CD4-positive, alpha-beta T cell treated with Interleukin-15 for 4 hours (primary cell): ENCODE measurements around the gene GRIK2.

ENCODE experiments used
- DNase-seq: peaks from one replicate; pipeline ENCODE4 v3.0.0-alpha.2; 2020; ENCODE audit warnings: low spot score

GRIK2 gene

DNA sequence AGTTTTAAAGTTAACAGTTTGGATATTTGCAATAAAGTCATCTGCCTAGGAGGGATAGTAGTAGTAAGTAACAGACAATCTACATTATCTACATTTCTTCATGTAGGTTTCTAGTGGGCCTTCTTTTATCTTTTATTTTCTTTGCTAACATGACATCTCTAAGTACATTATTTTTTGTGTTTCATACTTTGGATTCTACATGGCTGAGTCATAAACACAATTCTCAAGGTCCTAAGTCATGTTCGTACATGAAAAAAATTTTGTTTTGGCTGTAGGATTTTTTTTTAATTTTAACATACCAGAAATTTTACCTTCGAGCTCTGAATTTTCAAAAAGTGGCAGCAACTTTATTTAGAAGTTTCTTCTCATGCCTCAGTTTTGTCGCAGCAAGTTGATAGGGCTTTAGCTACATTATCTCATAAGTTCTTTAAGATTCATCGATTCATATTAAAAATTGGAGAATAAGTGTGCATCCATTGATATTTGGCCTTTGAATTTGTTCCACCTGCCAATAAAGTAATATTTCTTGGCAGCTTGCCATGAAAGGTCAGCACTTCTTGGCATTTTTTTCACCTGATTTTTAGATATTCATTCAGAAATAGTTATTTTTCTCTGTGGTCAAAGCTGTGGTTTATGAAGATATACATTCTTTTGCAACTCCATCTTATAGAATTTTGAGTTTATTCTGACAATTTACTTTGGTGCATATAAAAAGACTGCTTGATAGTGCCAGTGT, 146.2 kb downstream of the GRIK2 start:
- no peak for DNase-seq

DNA sequence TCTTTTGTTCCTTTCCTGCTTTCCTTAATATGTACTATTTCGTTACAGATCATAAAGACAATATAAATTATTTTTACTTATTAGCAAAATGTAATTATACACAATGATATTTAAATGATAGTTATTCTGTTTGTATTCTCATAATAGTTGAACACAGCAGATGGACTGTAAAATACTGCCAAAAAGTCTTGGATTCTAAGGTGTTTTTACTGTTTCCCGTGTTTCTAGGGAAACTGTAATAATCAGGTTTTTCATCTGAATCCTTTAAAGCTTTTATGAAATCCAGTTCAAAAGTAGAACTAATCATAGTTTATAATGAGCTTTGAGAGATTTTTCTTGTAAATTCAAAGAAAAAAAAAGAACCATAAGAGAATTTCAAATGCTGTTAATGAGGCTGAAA, 148.4 kb downstream of the GRIK2 start:
- no peak for DNase-seq

DNA sequence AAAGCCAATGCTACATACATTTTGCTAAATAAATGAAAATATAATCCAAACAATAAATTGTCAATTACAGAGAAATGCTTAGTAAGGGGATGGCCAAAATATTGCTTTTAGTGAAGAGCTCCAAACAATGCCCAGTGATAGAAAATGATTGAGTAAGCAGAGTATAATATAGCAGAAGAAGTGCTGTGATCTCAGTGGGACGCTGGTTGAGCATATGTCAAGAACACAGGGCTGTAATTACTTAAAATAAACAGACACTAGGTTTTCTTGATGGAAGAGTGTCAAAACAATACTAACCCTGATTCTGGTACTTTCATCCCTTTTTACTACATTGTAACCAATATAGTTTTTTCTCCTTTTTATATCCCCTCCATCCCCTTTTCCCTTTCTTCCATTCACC, 150.3 kb downstream of the GRIK2 start:
- no peak for DNase-seq

DNA sequence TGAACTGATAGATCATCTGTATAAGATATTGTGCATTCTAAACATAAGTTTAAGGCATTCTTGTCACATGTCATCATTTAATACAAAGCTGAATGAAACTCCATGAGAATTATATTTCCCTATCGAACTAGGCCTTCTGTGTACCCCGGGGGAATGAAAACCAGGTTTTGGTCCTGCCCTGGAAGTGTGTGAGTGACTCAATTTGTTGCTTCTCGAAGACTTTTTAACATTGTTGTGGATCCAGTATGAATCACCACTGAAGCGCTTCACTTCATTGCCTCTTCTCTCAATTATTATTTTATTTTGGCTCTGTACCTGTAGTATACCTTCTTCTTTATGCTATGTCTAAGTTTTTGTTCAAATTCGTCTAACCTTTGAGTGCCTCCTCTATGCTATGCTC, 150.8 kb downstream of the GRIK2 start:
- DNase-seq = no peak

DNA sequence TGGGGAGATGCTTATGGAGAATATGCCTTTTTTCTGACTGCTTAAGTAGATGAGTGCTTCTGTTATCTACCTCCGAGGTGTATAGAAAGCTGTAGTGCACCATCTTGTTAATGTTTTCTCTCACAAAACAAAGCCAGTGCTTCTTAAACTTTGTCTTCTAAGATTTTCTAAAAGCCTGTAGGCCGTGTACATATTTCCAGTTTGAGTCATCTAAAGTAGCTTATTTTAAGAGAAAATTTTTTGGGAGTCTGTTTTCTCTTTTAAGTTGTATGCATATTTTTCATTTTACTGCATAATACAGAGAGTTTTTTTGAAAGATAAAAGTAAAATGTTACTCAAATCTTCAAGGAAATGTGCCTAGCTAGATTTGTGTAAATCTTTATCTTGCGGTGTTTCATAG, 151.7 kb downstream of the GRIK2 start:
- DNase-seq = no peak

DNA sequence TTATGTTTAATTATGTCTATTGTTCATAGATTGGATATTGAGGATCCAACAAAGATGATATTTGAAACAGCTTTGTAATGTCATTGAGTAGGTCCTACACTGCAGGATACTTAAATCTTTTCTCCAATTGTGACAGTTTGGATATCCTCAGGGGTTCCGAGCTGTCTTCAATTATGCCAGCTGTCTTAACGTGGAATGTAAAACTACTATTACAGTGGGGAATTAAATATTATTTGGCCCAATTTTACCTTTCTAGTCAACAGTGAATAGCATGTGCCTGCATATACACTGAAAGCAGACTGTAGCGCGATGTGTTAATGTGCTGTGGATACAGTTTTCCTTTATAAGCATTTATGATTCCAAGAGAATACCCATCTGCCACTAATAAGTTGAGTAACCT, 156.9 kb downstream of the GRIK2 start:
- no peak for DNase-seq

DNA sequence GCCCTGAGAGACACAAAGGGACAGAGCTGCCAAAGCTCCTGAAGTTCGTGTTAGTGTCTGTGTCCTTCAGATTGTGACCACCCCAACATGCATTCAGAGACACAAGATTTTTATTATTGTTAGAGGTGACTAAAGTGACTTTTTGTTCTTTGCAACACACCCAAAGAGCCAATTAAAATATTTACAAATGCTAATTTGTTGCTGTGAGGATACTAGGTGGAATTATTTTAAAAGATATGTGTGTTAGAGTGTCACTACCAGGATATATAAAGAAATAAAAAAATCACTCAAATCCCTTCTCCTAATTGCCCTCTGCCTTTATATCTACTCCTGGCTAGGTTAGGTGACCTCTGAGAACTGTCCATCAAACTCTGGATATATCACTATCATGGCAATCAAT, 160.7 kb downstream of the GRIK2 start:
- DNase-seq = no peak

DNA sequence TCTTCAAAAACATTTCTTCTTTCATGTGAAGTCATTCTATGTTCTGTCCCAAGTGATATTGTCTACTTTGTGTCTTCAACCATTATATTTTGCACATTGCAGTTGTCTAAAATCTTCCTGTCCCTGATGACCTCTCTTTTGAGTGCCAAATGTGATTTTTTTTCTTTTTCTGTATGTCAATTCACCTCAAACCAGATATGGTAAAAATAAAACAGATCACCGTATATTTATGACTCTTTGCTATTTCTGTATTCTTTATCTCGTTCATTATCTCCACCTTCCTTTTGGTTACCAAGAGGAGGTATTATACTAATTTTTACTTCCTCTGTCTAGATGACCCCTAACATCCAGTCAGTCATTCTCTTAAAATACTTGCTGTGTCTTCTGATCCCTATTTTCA, 165.2 kb downstream of the GRIK2 start:
- DNase-seq = no peak

DNA sequence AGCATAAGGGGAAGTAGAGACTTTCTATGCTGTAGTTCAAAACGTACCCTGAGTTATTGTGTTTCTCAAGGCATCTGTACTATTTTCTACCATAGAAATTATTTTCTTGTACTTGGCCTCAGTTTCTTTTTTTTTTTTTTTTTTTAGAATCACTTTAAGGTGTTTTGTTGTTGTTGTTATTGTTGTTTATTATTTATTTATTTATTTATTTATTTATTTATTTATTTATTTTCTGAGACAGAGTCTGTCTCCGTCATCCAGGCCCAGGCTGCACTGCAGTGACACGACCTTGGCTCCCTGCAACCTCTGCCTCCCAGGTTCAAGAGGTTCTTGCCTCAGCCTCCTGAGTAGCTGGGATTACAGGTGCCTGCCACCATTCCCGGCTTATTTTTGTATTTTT, 179.1 kb downstream of the GRIK2 start:
- DNase-seq = no peak

DNA sequence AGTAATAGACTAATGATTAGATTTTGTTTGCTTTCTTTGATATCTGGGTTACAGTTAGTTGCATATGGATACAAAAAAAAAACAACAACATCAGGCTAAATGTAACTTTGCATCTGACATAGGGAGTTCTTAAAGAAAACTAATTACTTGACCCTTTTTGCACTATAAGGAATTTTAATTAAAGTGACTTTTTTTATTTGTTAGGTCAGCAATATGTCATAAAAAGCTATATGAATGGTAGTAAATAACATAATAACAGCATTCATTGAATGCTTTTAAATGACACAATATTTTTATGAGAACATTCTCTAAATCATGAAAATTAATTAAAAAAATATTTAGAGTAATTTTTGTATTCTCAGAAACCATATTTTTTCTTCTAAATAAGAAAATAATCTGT, 183.6 kb downstream of the GRIK2 start:
- DNase-seq = no peak

DNA sequence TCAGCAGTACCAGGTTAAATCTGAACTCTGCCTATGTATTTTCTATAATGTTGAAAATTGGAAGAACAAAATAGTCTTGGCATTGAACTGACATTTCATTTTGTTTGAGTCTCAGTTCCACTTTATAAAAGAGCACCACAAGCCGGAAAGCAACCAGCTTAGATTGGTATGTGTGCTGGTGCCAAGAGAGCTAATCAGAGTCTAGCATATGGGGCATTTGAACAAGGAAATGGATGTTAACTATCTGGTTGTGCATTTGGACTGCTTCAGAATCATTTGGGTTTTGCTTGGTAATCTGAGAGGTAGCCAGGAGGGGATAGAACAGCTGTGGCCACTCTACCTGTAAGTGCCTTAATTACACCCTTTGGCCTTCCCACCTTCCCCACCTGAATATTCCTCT, 184.8 kb downstream of the GRIK2 start:
- no peak for DNase-seq

DNA sequence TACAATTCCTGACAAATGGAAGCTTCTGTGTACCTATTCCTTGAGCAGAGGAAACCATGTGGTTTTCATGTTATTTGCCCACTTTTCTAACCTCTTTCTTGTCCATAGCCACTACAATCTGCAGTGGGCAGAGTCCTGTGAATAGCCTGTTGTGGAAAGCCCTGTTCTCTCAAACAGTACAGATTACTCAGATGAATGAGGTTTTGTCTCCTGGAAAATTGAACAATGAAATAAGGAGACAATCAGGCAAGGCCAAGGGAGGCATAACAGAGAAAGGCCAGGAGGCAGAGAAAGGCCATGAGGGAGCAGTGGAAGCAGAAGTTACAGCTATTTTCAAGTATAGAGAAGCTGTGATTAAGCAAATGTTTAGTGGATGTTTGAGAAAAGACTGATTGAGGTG, 189.3 kb downstream of the GRIK2 start:
- DNase-seq = no peak

DNA sequence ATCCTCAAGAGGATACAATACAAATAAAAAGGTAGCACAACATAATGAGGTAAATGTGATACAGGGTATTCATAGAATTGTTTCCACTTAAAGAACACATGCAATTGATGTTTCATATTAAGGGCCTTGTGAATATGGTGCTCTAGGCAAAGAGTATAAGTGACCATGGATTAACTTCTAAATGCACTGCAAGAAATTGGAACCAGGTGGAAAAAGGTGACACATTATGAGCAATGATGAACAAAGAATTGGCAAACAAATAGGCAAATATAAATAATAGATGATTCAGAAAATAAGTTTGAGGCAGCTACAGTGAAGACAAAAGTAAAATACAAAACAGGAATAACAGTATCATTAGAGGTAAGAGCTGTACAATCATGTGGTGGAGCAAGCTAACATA, 192.0 kb downstream of the GRIK2 start:
- no peak for DNase-seq

DNA sequence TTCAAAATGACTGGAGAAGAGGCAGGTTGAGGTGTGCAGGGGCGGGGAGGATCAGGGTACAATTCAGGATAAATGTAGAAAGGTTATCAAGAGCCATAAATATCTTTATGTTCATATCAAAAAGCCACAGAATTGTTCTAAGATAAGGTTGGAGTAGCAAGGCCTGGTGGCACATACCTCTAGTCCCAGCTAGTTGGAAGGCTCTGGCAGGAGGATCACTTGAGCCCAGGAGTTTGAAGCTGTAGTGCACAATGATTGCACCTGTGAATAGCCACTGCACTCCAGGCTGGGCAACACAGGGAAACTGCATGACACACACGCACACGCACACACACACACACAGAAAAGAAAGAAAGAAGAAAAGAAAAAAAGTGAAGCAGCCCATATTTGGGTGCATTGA, 194.8 kb downstream of the GRIK2 start:
- no peak for DNase-seq

DNA sequence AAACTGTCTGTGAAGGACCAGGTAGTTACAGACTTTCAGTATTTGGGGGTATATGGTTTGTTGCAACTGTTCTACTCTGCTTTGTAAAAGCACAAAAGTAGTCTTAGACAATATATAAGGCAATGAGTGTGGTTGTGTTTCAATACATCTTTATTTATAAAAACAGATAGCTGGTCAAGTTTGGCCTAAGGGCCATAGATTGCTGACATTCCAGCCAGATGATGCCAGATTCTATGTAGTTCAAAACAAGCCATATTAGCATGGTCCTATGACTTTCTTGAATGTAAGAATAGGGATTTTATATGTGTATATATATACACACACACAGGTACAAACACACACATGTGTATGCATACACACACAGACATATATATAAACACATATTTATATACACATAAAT, 201.8 kb downstream of the GRIK2 start:
- DNase-seq = no peak

DNA sequence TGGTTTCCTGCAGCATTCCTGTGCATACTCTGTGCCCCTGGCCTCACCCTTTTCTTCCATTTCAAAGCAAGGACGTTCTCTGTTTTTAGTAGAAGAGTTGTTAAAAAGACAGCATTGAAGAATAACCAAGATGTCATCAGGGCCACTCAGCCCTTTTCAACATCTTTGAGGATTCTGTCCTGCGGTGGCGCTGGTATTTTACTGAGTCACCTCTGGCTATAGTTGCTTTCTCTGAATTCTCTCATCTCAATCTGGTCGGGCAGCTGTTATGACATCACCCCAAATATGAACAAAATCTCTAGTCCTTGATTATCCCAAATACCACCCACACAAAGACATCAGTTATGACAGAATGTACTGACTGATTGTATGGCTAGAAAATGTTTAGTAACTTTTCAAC, 204.2 kb downstream of the GRIK2 start:
- no peak for DNase-seq

DNA sequence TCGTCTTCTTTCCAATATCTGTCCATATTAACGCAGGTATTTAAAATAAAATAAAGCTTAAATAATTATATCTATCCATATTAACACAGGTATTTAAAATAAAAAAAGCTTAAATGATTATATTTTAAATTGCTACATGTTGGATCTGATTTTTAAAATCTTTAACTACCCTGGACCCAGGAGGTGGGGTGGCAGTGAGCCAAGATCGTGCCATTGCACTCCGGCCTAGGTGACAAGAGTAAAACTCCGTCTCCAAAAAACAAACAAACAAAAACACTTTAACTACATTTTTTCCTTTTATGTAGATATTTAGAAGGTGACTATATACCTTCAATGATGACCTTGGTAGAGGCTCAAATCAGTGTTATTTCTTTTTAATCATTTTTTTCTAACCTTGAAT, 211.9 kb downstream of the GRIK2 start:
- DNase-seq = no peak

DNA sequence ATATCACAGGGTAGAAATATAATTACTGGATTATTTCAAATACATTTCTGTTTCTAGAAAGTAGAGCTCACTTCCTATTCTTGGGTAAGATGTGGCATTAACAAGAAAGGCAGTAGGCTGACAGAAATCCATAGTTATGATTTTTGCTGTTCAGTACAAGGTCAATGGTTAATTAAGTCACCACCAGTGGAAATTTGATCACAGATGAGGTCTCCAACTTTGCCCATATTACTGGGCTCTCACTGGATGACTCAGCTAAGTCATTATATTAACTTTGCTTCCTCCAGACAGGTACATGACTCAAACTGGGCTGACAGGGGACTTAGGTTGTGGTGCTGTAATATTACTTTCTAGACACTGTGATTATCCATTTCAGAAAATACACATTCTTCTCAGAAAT, 212.4 kb downstream of the GRIK2 start:
- DNase-seq = no peak

DNA sequence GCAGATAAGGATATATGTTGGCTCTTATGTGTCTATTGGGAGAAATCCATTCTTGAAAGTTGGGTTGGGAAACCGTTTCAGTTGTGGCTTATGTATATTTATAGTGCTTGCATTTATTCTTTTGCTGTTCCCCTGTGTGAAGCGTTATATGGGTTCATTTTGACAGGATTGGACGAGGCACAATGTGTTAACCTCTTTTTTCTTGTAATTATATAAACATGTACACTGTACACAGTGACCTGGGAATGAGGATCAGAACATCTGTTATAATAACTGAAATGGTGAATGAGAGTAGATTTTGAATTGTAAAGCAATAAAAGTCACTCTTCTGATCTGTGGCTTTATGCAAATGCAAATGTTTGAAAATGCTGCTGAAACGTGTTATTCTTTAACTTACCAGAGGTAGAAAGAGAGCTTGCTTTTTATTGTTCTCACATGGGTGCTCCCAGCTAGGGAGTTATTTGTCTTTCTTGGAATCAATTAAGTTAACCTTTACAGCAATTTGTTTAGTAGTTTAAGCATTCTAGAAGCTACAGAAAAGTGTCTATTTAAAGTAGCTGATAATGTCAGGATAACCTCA, 213.7 kb downstream of the GRIK2 start:
- DNase-seq = no peak

DNA sequence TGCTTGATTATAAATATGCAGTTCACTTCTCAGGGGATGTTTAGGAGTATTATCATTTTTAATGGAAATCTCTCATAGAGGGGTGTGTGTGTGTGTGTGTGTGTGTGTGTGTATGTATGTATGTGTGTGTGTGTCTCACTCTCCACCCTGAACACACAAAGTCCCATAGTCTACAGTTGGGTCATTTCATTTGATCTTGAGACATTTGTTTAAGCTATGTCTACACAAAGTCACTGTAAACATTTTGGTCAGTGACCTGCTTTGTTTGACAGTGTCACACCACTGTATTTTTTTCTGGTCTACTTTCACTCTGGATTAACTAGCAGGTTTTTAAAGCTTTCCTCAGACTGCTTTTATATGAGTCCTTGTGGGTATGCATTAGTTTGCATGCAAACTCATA, 215.2 kb downstream of the GRIK2 start:
- no peak for DNase-seq

DNA sequence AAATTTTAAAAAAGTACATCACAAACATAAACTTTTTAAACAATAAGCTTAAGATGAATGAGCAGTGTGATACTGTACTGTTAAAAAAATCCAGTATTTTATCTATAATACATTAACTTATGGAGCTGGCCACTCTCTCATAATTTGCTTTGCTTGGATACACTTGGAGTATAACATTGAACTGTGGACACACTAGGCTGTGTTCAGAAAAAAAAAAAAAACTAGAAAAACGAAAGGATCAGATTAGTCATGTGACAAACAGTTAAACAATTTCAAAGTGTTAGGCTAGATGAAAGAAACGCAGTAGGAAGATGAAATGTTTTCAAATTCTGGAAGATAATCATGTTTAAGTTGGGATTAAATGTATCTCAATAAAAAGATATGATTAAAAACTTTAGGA, 220.0 kb downstream of the GRIK2 start:
- no peak for DNase-seq

DNA sequence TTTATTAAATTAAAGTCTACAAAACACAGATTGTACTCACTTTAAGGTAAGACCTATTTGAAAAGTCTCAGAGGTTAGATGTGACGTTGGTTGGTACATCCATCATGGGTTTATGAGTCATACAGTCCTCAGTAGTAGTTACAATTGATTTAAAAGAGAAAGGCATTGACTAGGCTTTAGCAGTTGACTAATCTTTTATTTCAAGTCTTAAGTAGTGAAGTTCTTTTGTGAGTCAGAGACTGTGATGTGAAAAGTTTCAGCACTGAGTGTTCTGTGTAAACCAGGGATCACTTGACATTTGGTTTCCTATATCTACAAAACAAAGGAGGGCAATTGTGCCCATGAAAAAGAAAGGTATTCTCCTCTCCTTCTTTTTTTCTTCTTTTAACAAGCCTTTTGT, 221.3 kb downstream of the GRIK2 start:
- DNase-seq = no peak

DNA sequence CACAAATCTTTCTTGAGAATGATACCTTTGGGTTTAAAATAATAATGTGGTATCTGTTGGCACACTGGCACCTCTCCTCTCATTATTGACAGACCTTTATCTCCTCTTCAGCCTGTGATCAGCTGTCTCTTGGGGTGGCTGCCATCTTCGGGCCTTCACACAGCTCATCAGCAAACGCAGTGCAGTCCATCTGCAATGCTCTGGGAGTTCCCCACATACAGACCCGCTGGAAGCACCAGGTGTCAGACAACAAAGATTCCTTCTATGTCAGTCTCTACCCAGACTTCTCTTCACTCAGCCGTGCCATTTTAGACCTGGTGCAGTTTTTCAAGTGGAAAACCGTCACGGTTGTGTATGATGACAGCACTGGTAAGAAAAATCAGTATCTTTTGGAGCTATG, 232.8 kb downstream of the GRIK2 start:
- no peak for DNase-seq

DNA sequence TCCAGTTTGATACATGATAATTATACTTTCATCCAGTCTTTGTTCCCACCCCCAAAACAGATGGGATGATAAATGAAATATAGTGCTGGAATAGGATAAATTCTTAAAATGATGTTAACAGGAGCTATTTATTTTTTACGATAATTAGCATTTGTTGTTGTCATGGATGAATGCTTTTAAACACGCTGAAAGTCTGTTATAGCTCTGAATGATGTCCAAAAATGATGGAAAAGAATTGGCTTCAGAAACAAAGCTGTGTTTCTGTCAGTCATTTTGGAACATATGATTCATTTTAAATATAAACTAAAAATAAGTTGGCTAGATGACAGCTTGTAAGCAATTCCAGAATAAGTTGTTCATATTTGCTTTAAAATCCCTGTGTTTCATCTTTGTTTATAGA, 237.4 kb downstream of the GRIK2 start:
- no peak for DNase-seq
